GM20000 (cell line): ENCODE data around the gene NFE2L2.
"Not testable (repeated sequence)": the region's sequence is repeated elsewhere in the genome, so short reads cannot be mapped to it uniquely, and the experiment has no call there.

Experiments used
- DNase-seq: peaks from one replicate; pipeline ENCODE4 v3.0.0; 2012; ENCODE audit warnings: low spot score
- CTCF ChIP-seq: IDR thresholded peaks from 2 replicates; pipeline ENCODE4 v1.5.1; 2012; ENCODE audit warnings: mild to moderate bottlenecking, control low read depth; ENCODE audit errors: extremely low read depth, missing control alignments

Gene NFE2L2

DNA sequence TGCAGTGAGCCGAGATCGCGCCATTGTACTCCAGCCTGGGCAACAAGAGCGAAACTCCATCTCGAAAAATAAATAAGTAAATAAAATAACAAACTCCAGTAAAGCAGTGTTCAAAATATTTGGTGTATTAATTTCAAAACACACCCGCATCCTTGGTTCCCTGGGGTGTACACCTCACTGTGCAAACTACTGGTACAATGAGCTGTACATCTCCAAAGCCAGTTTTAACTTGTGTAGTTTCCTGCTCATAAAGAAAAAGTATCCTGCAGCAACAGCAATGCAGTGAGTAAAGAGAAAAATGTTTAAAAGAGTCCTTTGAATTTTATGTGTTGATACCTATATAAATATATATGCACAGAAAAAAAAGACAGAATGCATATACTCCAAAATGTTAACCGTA, 4.4 kb upstream of the NFE2L2 start:
- no peak for DNase-seq
- TF ChIP-seq CTCF = no peak

GRCh38 chr2:177268187-177268871, 3.8 kb upstream of the NFE2L2 start:
- DNase-seq = no peak
- no peak for TF ChIP-seq CTCF

GRCh38 chr2:177266955-177267354, 2.4 kb upstream of the NFE2L2 start:
- not testable (repeated sequence) for DNase-seq

- peak; percentile 27 for DNase-seq
- TF ChIP-seq CTCF = no peak
These were observed 1.6 kb upstream of the NFE2L2 start for GRCh38 chr2:177265824-177266817.

DNA sequence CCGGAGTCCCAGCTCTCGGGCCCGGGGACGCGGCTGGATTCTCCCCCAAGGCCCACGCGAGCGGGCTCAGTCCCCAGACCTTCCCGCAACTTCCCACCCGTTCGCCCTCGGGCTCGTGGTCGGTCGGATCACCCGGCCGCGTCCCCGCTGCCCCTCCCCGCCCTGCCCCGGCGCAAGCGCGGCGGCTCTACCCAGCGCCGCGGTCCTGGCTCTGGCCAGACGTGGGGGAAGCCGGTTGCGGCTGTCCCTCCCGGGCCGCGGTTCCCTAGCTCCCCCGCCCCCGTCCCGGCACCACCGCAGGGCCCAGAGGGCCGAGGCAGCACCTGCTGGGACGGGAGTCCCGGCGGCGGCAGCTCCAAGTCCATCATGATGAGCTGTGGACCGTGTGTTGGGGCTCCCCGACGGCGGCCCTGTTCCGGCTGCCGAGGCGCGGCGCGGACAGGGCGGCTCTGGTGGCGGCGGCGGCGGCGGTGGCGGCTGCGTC, 276 bp downstream of the NFE2L2 start:
- no peak for TF ChIP-seq CTCF
- DNase-seq = no peak

DNA sequence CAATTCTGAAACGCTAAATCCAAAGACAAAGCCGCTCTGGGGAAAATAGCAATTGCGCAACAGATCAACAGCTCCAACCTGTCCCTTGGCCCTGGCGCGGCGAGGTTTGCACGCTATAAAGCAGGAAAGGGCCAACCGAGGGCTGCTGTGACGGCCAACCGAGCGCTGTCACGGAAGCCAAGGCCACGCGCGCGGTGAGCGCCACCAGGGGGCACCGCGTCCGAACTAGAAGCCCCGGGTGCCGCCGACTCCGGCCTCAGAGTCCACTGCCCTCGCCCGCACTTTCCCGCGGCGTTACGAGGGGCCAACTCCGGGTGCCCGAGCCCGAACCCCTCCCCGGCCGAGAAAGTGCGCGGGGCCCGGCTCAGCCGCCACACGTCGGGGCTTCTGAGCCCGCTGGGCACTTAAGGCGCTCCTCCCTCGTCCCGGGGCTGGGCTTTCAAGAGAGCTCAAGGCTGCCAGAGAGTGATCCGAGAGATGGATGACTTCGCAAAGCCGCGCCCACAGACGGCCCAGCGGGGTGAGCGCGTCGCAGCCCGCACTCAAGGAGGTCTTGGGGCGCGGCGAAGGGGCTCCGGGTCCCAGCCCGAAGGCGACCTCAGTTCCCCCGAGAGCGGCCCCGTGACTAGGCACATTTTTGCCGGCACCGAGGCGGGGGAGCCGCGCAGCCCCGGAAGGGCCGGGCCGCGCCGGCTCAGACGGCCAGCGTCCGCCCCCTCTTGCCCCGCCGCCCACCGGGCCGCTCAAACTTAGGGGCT, 897 bp downstream of the NFE2L2 start:
- peak; percentile 85 for DNase-seq

More for the DNA sequence above, 897 bp downstream of the NFE2L2 start:
- TF ChIP-seq CTCF = peak; percentile 85
